ENCODE results near the gene NEUROG3.
A peak's percentile ranks its signal among the peaks of the same experiment; 100 is the strongest.

The NEUROG3 gene

GRCh38 chr10:69573056-69573806 is at the start of gene NEUROG3:
Gene NEUROG3, minus strand, starts transcription at chr10:69573422. Its CDS starts 379 bp downstream, at chr10:69573043.
- peaks cover 0 to 21% of the 10 kb centered on the region in 2 donors for H3K4me1 ChIP-seq (ENCODE audit: control insufficient read depth in 1 of 2, insufficient read depth in 2 of 2, low read length in 2 of 2)
- H3K9me3 ChIP-seq (ENCODE audit: control insufficient read depth in 1 of 2, low read length in 2 of 2) = no peaks in the 10 kb centered on the region
- H3K36me3 ChIP-seq (ENCODE audit: control insufficient read depth in 1 of 2, insufficient read depth in 2 of 2, low read length in 2 of 2) = no peaks in the 10 kb centered on the region
- H3K4me3 ChIP-seq (ENCODE audit: low read depth in 1 of 2, low read length in 2 of 2) = peak within 1 kb of the TSS; percentile 11 to 49
- H3K27me3 ChIP-seq (ENCODE audit: low read depth, low read length) = peaks cover 74% of the 10 kb centered on the region
- no peak within 1 kb of the TSS for H3K27ac ChIP-seq (ENCODE audit: low read length)

- no peaks in the 10 kb centered on the region for H3K36me3 ChIP-seq (ENCODE audit: control insufficient read depth in 1 of 2, insufficient read depth in 2 of 2, low read length in 2 of 2)
- H3K27me3 ChIP-seq (ENCODE audit: low read depth, low read length) = no peaks in the 10 kb centered on the region
- H3K27ac ChIP-seq (ENCODE audit: low read length) = no peak overlapping the region
- no peaks in the 10 kb centered on the region for H3K9me3 ChIP-seq (ENCODE audit: control insufficient read depth in 1 of 2, low read length in 2 of 2)
- H3K4me1 ChIP-seq (ENCODE audit: control insufficient read depth in 1 of 2, insufficient read depth in 2 of 2, low read length in 2 of 2) = no peaks in the 10 kb centered on the region
- H3K4me3 ChIP-seq (ENCODE audit: low read depth in 1 of 2, low read length in 2 of 2) = no peak overlapping the region
These were observed 47.4 kb upstream of the NEUROG3 start for GRCh38 chr10:69620625-69621024.

DNA sequence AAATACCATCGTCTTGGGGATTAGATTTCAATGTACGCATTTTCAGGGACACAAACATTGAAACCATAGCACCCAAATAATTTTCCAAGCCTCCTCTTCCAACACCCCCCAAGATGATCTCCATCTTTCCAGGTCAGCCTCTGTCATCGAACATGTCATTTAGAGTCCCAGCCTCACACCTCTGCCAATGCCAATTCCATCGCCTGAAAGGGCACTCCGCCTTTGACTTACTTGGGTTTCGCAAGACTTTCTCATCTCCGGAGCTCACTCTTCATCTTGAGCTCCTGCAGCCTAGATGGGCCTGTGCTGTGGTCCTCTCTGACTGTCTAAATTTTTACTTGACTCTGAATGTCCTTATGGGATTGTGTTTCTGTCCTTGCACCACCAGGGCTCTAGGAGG is 46.4 kb upstream of the NEUROG3 start:
- Histone ChIP-seq H3K36me3 (ENCODE audit: control insufficient read depth in 1 of 2, insufficient read depth in 2 of 2, low read length in 2 of 2) (no peaks in the 10 kb centered on the region), H3K4me1 (ENCODE audit: control insufficient read depth in 1 of 2, insufficient read depth in 2 of 2, low read length in 2 of 2) (no peaks in the 10 kb centered on the region), H3K27me3 (ENCODE audit: low read depth, low read length) (no peaks in the 10 kb centered on the region), H3K27ac (ENCODE audit: low read length) (no peak overlapping the region), H3K4me3 (ENCODE audit: low read depth in 1 of 2, low read length in 2 of 2) (no peak overlapping the region), H3K9me3 (ENCODE audit: control insufficient read depth in 1 of 2, low read length in 2 of 2) (no peaks in the 10 kb centered on the region)

DNA sequence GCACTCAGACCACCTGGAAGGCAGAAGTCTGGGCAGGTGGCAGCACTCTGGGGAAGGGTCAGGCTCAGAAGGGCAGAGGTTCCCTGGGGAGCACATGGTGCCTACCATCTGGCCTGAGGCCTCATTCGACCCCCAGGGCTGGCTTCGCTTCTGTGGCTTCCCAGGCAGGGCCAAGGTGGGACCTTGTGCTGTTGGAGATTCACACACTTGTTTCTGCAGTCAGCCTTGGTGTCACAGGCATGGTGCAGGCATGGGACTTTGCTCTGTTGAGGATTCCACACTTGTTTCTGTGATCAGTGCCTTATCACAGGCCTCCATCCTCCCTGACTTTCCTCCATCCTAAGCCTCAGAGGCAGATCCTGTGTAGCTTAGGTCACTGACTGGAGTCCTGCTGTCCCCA is 45.5 kb upstream of the NEUROG3 start:
- no peak overlapping the region for H3K4me3 ChIP-seq (ENCODE audit: low read depth in 1 of 2, low read length in 2 of 2)
- no peaks in the 10 kb centered on the region for H3K9me3 ChIP-seq (ENCODE audit: control insufficient read depth in 1 of 2, low read length in 2 of 2)
- no peak overlapping the region for H3K27ac ChIP-seq (ENCODE audit: low read length)
- H3K4me1 ChIP-seq (ENCODE audit: control insufficient read depth in 1 of 2, insufficient read depth in 2 of 2, low read length in 2 of 2) = no peaks in the 10 kb centered on the region
- no peaks in the 10 kb centered on the region for H3K36me3 ChIP-seq (ENCODE audit: control insufficient read depth in 1 of 2, insufficient read depth in 2 of 2, low read length in 2 of 2)
- H3K27me3 ChIP-seq (ENCODE audit: low read depth, low read length) = no peaks in the 10 kb centered on the region

GRCh38 chr10:69616358-69616757 is 43.1 kb upstream of the NEUROG3 start:
- Histone ChIP-seq H3K27ac (ENCODE audit: low read length) (no peak overlapping the region), H3K4me3 (ENCODE audit: low read depth in 1 of 2, low read length in 2 of 2) (no peak overlapping the region), H3K27me3 (ENCODE audit: low read depth, low read length) (no peaks in the 10 kb centered on the region)

DNA sequence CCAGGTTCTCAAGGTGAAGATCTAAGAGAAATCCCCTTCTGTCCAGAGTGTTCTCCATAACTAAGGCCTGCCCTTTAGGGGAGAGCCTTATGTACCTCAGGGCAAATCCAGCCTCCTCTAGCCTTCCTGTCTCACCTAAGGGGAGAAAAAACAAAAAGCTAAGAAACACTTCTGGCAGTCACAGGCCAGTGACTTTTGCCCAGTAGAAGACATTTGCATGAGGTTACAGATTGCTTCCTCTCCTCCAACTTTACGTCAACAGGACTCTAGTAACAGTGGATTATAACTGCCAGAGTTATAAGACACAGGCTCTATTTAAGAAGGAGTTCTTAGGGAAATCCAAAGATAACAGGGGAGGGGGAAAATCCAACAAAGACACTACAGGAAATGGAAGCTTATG is 40.9 kb upstream of the NEUROG3 start:
- no peaks in the 10 kb centered on the region for H3K36me3 ChIP-seq (ENCODE audit: control insufficient read depth in 1 of 2, insufficient read depth in 2 of 2, low read length in 2 of 2)
- H3K27ac ChIP-seq (ENCODE audit: low read length) = no peak overlapping the region
- H3K4me1 ChIP-seq (ENCODE audit: control insufficient read depth in 1 of 2, insufficient read depth in 2 of 2, low read length in 2 of 2) = no peaks in the 10 kb centered on the region
- H3K4me3 ChIP-seq (ENCODE audit: low read depth in 1 of 2, low read length in 2 of 2) = no peak overlapping the region
- no peaks in the 10 kb centered on the region for H3K27me3 ChIP-seq (ENCODE audit: low read depth, low read length)
- peaks cover 1 to 10% of the 10 kb centered on the region in 2 donors for H3K9me3 ChIP-seq (ENCODE audit: control insufficient read depth in 1 of 2, low read length in 2 of 2)

More at GRCh38 chr10:69616358-69616757, 43.1 kb upstream of the NEUROG3 start:
- Histone ChIP-seq H3K4me1 (ENCODE audit: control insufficient read depth in 1 of 2, insufficient read depth in 2 of 2, low read length in 2 of 2) (no peaks in the 10 kb centered on the region), H3K36me3 (ENCODE audit: control insufficient read depth in 1 of 2, insufficient read depth in 2 of 2, low read length in 2 of 2) (no peaks in the 10 kb centered on the region), H3K9me3 (ENCODE audit: control insufficient read depth in 1 of 2, low read length in 2 of 2) (no peaks in the 10 kb centered on the region)

DNA sequence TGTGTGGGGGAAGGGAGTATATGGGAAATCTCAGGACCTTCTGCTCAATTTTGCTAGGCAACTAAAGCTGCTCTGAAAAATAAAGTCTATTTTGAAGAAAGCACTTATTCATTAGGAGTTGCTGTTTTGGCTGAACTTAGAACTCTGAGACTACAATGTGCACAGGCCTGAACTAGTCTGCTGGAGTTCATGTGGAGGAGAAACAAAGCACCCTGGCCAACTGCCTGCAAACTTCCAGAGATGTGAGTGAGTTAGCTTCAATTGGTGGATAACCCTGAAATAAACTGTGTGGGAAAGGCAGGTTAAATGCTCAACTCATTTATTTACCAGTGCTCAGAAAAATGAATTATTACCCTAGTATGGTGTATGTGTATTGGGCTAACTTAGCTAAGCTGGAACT is 39.5 kb upstream of the NEUROG3 start:
- Histone ChIP-seq H3K36me3 (ENCODE audit: control insufficient read depth in 1 of 2, insufficient read depth in 2 of 2, low read length in 2 of 2) (no peaks in the 10 kb centered on the region), H3K27ac (ENCODE audit: low read length) (no peak overlapping the region), H3K4me1 (ENCODE audit: control insufficient read depth in 1 of 2, insufficient read depth in 2 of 2, low read length in 2 of 2) (no peaks in the 10 kb centered on the region), H3K9me3 (ENCODE audit: control insufficient read depth in 1 of 2, low read length in 2 of 2) (peaks cover 5 to 18% of the 10 kb centered on the region in 2 donors), H3K27me3 (ENCODE audit: low read depth, low read length) (no peaks in the 10 kb centered on the region), H3K4me3 (ENCODE audit: low read depth in 1 of 2, low read length in 2 of 2) (no peak overlapping the region)

DNA sequence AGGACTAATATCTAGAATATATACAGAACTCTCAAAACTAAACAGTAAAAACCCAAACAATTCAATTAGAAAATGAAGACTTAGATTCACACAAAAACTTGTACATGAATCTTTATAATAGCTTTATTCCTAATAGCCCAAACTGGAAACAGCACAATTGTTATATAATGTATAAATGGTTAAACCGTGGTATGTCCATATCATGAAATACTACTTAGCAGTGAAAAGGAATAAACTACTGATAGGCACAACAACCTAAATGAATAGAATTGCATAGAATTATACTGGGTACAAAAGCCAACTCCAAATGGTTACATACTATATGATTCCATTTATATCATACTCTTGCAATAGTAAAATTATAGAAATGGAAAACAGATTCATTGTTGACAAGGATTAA is 35.9 kb upstream of the NEUROG3 start:
- H3K36me3 ChIP-seq (ENCODE audit: control insufficient read depth in 1 of 2, insufficient read depth in 2 of 2, low read length in 2 of 2) = no peaks in the 10 kb centered on the region
- no peak overlapping the region for H3K4me3 ChIP-seq (ENCODE audit: low read depth in 1 of 2, low read length in 2 of 2)
- no peak overlapping the region for H3K27ac ChIP-seq (ENCODE audit: low read length)
- peaks cover 5 to 20% of the 10 kb centered on the region in 2 donors for H3K9me3 ChIP-seq (ENCODE audit: control insufficient read depth in 1 of 2, low read length in 2 of 2)
- peaks cover 2% of the 10 kb centered on the region for H3K27me3 ChIP-seq (ENCODE audit: low read depth, low read length)
- H3K4me1 ChIP-seq (ENCODE audit: control insufficient read depth in 1 of 2, insufficient read depth in 2 of 2, low read length in 2 of 2) = no peaks in the 10 kb centered on the region

GRCh38 chr10:69600761-69601330 is 27.6 kb upstream of the NEUROG3 start:
- peaks cover 0 to 5% of the 10 kb centered on the region in 2 donors for H3K9me3 ChIP-seq (ENCODE audit: control insufficient read depth in 1 of 2, low read length in 2 of 2)

GRCh38 chr10:69588358-69588757 is 15.1 kb upstream of the NEUROG3 start:
- Histone ChIP-seq H3K9me3 (ENCODE audit: control insufficient read depth in 1 of 2, low read length in 2 of 2) (no peaks in the 10 kb centered on the region), H3K27me3 (ENCODE audit: low read depth, low read length) (no peaks in the 10 kb centered on the region), H3K27ac (ENCODE audit: low read length) (no peak overlapping the region), H3K4me3 (ENCODE audit: low read depth in 1 of 2, low read length in 2 of 2) (no peak overlapping the region), H3K36me3 (ENCODE audit: control insufficient read depth in 1 of 2, insufficient read depth in 2 of 2, low read length in 2 of 2) (no peaks in the 10 kb centered on the region), H3K4me1 (ENCODE audit: control insufficient read depth in 1 of 2, insufficient read depth in 2 of 2, low read length in 2 of 2) (no peaks in the 10 kb centered on the region)

More at GRCh38 chr10:69600761-69601330, 27.6 kb upstream of the NEUROG3 start:
- H3K36me3 ChIP-seq (ENCODE audit: control insufficient read depth in 1 of 2, insufficient read depth in 2 of 2, low read length in 2 of 2) = no peaks in the 10 kb centered on the region
- H3K4me1 ChIP-seq (ENCODE audit: control insufficient read depth in 1 of 2, insufficient read depth in 2 of 2, low read length in 2 of 2) = no peaks in the 10 kb centered on the region
- H3K4me3 ChIP-seq (ENCODE audit: low read depth in 1 of 2, low read length in 2 of 2) = no peak overlapping the region
- no peaks in the 10 kb centered on the region for H3K27me3 ChIP-seq (ENCODE audit: low read depth, low read length)
- no peak overlapping the region for H3K27ac ChIP-seq (ENCODE audit: low read length)

DNA sequence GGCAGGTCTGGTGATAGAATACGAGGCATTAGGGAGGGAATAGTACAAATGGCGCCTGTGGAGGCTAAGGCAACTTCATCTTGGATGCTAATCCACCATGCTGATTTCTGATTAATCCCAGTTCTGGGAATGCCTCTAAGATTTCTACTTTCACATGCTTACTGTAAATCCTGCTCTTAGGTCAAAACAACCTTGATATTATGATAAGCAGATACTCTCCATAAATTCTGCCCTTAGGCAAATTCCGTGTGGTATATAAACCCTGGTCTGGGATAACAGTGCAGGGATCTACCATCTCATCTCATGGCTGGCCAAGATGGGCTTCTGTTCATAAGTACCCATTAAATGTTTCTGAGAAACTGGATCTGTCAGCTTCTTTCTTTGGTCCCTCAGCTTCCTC is 11.4 kb upstream of the NEUROG3 start:
- peaks cover 7% of the 10 kb centered on the region for H3K27me3 ChIP-seq (ENCODE audit: low read depth, low read length)
- no peak overlapping the region for H3K27ac ChIP-seq (ENCODE audit: low read length)
- H3K4me1 ChIP-seq (ENCODE audit: control insufficient read depth in 1 of 2, insufficient read depth in 2 of 2, low read length in 2 of 2) = no peaks in the 10 kb centered on the region
- H3K36me3 ChIP-seq (ENCODE audit: control insufficient read depth in 1 of 2, insufficient read depth in 2 of 2, low read length in 2 of 2) = no peaks in the 10 kb centered on the region
- H3K4me3 ChIP-seq (ENCODE audit: low read depth in 1 of 2, low read length in 2 of 2) = no peak overlapping the region
- H3K9me3 ChIP-seq (ENCODE audit: control insufficient read depth in 1 of 2, low read length in 2 of 2) = no peaks in the 10 kb centered on the region

Measured in muscle layer of duodenum (tissue), 2 donors.